ENCODE results near the gene ANKRD11.
"Not testable (repeated sequence)": the region's sequence is repeated elsewhere in the genome, so short reads cannot be mapped to it uniquely, and the experiment has no call there.

The ANKRD11 gene

DNA sequence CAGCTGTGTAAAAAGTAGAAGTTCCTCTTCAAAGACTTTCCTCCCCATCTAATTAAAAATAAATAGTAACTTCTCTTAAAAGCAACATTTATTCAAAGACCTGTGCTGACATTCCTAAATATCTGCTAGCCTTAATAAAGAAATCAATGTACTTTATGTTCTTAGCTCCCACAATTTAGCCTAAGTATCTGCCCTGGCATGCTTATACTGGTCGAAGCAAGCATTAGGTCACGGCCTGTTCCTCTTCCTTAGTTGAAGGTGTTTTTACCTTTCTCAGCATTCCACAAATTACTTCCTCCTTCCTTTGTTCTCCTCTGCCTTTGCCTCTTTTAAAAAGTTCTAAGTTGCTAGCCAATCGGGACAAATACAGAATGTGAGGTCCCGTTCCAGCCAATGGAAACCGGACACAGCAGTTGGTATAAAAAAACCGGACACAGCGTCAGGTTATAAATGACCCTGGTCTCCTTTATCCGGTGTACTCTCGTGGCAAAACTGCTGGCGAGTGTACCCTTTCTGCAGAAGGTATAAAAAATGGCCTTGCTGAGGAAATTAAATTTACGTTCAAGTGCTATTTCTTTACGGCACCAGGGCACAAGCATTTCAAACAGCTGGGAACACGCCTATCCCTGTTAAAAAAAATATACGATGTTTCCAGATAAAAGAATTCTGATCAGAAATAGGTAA is 127.7 kb downstream of the ANKRD11 start:
- DNase-seq: not testable (repeated sequence)

DNA sequence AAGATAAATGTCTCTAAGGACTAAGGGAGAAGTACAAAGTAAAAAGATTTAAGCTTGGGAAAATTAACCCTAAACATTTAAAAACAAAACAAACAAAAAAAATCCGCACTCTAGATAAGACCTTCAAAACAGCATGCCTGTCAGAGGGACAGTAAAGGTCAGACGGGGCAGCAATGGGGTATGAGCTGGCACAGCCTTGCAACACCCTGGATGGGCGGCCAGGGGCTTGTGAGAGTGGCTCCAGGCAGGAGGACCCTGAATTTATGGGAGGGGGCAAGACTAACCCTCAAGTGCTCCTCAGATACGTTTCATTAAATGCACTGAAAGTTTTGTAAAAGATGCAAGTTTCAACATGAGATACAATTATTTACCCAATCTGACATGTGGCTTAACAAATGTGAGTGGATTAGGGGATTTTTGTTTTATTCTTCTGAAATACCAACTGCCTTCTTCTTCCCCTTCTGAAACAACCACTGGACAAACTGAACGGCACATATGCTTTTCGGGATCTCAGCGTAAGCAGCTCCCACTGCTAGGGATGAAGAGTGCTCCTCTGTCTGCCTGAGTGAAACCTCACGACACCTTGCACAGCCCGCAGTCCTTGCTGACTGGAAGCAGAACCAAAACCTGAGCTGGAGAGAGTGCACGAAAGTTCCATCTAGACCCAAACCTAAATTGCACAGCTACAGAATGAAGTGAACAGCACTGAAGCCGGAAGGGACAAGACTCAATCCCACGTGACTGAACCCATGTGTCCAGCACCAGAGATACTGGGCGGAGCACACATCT is 128.4 kb downstream of the ANKRD11 start:
- DNase-seq: no peak

DNA sequence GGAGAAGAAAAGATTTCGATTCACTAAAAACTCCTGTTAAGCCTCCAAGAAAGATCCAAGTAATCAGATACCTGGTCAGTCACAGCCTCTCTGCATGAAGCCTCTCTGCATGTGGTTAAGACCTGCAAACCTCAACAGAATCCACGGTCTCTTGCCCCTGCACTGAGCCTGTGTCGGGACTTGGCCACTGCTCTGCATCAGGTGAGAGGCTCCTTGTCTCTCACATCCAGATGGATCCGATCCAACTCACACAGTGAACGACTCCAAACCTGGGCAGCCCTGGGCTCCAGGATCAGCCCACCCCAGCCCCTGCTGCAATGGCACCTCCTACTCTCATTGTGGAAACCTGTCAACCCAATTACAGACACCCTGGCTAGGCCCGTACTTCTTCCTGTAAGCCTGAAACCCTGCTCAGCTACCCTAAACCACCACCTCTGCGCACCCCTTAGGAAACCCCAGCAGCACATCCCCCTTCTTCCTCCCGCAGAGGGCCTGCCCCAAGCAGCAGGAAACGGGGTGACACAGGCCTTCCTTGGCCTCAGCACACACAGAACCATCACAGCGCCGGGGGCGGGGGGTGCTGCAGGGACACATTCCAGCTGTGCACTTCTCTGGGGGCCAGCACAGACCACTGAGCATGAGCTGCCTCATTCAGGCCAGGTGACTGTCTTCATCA is 129.5 kb downstream of the ANKRD11 start:
- DNase-seq: no peak

DNA sequence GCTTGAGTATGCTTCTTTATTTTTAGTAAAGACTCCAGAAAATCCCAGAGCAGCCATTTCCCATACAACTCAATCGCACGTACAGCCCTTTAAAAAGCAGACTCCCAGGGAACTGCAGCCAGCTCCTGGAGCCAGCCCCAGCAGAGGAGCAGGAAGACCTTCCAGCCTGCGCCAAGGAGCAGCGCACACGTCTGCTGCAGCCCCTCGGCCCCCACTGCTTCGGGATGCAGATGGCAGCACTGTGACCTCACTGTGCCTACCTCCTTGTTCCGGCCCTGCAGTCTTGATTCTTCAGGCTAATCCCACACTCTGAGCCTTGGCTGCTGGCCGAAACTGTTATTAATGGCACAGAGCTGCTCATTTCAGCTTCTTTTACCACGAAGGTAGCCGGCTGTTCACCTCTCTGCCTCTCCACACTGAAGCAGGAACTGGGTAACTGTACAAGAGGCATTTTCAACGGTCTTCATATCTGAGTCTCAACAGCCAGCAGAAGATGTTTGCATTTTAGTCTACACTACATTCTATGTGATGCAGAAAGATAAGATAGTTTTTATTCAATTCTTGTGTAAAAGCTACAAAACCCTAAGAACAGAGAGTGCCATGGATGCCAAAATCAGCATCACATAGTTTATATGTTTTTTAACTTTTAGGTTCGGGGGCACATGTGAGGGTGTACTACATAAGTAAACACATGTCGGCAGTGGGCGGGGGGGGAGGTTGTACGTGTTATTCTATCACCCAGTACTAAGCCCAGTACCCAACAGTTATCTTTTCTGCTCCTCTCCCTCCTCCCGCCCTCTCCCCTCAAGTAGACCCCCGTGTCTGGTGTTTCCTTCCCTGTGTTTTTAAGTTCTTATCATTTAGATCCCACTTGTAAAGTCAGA is 130.9 kb downstream of the ANKRD11 start:
- no peak for DNase-seq

DNA sequence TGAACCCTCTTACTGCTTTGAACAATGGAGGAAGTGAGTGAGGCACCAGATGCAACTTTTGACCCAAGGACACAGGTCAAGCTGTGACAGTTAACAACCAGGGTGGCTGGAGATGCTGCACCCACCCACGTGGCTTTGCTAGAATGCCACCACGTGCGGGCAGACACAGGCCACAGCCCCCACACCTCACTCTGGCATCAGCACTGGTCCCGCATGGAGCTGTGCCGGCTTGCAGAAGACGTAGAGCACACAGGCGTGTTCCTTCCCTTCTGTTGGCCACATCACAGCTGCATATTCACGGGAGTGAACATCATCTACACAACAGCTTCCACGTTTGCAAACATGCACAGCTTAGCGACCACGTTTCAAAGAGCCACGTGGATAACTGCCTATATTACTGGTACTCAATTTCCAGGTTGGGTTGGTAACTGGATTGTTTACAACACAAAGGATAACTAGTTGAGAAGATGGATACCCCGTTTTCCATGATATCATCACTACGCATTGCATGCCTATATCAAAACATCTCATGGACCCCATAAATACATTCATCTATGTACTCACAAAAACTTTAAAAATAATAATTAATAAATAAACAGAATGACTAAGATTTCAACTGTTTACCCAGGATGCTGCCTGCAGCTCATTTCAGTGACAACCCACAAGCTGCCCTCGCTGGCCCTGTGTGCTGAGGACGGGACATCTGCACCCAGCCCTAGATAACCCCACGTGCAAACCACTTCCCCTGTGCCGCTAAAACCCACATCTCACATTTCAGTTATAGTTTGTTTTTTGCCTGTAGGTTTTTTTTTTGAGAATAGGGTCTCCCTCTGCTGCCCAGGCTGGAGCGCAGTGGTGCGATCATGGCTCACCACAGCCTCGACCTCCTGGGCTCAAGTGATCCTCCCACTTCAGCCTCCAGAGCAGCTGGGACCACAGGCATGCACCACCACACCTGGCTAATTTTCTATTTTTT is 132.0 kb downstream of the ANKRD11 start:
- no peak for DNase-seq

DNA sequence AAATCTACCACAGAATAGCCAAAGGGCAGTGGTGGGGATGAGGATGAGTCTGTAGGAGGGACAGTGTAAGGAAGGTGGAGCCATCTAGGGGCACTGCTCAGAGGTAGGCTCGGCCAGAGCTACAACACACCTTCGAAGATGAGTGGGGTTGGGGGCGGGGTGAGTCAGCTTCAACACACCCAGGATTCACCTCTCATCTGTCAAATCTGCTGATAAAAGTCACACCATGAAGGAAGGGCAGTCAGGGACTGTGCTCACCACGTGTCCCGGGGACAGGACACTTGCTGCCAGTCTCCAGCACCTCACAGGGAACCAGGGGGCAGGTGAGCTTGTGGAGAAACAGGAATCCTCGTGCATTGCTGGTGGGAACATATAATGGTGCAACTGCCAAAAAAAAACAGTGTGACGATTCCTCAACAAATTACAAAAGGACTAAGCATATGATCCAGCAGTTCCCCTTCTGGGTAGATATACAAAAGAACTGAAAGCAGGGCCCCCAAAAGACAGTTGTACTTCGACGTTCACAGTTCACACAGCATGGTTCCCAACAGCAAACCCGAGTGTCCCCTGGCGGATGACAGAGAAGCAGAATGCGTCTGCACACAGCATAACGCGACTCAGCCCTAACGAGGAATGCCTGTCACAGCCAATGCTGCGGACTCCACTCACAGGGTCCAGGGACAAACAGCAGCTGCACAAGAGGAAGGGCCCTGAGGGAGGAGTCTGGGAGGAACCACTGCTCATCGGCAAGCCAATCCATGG is 133.1 kb downstream of the ANKRD11 start:
- no peak for DNase-seq

DNA sequence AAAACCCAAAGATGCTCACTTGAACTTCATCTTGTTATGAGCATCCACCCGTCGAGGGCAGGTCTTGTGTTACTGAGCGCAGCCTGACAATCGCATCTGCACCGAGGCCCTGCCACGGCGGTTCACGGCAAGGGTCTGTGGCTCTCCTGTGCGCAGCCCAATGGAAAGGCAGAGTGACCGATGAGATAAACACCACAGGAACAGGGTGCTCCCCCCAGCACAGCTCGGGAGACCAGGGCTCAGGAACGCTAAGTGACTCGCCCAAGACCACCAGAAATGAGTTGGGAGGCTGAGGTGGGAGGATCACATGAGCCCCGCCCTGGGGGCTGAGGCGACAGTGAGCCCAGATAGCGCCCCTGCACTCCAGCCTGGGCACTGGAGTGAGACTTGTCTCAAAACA is 134.7 kb downstream of the ANKRD11 start:
- DNase-seq: no peak

DNA sequence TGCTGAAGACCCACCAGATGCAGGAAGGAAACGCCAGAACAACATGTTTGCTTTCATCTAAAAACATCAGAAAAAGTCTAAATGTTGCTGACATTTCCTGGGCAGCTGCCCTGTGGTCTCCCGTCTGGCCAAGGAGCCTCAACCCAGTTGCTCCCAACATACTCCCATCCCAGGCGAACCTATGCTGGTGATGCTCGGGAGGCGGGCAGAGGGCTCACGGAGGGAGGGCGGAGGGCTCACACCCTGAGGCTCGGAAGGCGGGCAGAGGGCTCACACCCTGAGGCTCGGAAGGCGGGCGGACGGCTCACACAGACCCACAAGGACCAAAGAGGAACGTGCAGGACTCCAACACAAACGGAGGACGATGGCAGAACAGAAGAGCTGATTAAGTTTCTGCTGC is 135.4 kb downstream of the ANKRD11 start:
- DNase-seq: no peak

DNA sequence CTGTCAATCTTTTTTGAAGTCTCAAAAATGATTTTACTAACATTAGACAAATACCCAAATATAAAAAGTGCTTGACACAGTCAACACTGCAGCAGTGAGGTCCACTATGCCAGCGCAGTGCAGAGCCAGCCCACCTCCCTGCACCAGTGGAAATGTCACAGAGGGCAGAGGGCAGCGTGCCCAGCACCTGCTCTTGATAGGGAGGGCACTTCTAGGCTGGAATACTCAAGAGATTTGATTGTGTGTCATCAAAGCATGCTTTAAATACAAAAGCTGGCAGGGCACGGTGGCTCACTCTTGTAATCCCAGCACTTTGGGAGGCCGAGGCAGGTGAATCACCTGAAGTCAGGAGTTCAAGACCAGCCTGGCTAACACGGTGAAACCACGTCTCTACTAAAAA is 136.0 kb downstream of the ANKRD11 start:
- DNase-seq: no peak

DNA sequence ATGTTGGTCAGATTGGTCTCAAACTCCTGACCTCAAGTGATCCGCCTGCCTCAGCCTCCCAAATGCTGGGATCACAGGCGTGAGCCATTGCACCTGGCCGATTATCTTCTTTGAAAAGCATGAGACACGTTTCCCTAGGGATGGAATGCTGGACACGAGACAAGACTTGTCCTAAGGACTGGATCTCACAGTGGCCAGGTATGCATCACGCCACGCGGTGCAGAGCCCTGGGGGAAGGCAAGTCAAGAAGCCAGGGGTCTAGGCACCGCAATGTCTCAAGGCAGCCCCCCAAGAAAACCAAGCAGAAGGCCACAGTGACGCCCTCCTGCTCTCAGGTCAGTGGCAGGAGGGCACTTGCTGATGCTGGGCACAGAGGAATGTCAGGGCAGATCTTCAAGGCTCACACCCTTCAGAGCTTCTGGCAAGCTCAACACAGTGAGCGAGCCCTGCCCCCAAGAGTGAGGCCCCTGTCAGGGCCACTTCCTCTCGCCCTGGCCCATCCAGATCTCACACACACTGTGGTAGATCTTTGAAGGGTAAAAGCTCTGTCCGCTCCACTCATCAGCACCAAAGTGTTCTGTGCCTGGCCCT is 138.2 kb downstream of the ANKRD11 start:
- DNase-seq: no peak

DNA sequence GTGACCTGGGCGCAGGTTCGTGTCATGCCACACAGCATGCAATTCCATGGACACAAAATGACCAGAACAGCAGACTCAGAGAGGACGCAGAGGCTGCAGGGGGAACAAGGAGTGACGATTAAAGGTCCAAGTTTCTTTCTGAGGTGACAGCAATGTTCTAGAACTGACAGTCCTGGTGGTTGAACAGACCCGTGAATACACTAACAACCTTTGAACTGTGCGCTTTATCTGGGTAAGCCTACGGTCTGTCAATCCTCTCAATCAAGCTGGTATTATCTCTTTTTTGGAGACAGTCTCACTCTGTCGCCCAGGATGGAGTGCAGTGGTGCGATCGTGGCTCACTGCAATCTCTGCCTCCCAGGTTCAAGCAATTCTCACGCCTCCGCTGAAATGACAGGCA is 138.7 kb downstream of the ANKRD11 start:
- no peak for DNase-seq

DNA sequence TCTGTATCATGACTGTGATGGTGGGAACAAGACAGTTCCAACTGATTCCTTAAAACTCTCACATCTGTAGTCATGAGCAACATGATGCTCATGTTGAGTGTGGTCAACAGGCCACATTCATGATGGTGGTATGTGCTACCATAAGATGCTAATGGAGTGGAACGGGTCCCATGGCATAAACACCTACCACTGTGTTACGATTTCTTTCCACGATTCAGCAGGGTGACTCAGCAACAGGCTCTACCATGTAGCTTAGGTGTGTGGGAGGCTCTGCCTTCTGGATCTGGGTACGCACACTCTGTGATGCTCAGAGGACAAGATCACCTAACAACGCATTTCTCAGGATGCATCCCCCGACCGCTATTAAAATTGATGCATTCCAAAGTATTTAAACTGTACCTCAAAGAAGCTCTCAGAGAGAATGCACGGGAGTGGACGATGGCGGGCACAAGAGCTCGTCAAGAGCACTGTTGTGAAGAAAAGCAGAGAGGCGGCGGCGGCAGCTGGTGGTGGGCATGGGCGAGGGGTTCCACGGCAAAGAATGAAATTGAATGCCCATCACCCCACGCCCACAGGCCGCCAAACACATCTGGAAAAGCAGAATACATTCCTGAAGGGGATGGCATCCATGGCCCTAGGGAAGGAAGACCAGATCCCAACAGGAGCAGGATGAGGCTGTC is 139.5 kb downstream of the ANKRD11 start:
- no peak for DNase-seq

DNA sequence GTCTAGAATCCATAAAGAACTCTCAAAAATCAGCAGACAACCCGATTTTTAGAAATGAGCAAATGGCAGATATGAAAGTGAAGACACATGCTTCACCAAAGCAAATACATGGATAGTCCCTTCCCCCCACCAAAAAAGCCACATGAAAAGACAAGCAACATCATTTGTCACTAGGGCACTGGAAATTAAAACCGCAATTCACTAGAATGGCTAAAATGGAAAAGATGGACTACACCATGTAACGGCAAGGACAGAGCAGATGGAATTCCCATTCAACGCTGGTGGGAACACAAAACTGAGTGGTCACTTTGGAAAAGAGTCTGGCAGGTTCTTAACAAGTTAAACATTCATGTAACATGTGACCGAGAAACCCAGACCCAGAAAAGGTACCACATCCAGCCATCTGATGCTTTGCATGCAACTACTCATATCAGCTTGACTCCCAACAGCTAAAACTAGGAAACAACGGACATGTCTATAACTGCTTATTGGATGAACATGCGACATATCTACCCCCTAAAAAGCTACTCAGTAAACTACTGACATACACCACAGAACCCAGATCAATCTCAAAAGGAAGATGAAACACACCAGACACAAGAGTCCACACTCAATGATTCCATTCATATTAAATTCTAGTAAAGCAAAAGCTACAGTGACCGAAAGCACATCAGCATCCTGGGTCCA is 140.3 kb downstream of the ANKRD11 start:
- no peak for DNase-seq

DNA sequence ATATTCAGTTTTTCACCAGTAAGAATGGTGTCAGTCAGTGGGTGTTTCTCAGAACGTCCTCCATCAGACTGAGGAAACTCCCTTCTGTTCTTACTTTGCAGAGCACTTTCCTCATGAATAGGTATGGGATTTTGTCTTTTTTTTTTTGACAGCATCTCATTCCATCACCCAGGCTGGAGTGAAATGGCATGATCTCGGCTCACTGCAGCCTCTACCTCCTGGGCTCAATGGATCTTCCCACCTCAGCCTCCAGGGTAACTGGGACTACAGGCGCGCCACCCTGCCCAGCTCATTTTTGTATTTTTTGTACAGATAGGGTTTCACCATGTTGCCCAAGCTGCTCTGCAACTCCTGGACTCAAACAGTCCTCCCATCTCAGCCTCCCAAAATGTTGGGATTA is 142.6 kb downstream of the ANKRD11 start:
- no peak for DNase-seq

DNA sequence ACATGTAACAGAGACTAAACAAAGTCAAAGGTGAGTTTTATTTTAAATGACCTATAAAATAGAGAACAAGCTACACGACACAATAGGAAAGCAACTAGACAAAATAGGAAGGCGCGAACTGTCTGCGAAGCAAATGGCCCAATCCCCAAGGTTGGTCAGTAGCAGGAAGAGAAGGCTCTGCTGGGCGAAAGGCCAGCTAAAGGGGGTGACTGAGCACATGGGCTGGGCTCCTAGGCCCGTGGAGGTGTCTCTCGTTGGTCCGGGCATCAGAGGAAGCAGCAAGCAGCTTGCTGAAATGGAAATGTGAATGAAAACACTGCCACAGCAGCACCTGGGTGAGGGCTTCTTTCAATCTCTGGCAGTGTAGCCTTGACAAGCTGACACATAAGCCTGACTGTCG is 143.5 kb downstream of the ANKRD11 start:
- DNase-seq: no peak

DNA sequence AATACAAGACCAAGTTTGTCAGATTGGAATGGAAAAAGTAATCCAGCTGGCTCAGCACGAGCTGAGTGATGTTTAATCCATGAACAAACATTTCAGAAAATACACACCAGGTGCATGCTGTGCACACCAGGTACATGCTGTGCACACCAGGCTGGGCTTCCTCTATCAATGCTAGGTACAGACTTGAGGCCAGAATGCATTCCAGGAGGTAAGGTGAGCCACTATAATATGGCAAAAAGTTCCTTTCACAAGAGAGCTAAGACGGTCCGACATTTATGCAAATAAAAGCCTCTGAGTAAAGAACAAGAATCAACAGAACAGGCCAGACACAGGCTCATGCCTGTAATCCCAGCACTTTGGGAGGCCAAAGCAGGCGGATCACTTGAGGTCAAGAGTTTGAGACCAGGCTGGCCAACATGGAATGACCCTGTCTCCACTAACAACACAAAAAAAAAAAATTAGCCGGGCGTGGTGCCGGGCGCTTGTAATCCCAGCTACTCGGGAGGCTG is 144.7 kb downstream of the ANKRD11 start:
- DNase-seq: no peak

DNA sequence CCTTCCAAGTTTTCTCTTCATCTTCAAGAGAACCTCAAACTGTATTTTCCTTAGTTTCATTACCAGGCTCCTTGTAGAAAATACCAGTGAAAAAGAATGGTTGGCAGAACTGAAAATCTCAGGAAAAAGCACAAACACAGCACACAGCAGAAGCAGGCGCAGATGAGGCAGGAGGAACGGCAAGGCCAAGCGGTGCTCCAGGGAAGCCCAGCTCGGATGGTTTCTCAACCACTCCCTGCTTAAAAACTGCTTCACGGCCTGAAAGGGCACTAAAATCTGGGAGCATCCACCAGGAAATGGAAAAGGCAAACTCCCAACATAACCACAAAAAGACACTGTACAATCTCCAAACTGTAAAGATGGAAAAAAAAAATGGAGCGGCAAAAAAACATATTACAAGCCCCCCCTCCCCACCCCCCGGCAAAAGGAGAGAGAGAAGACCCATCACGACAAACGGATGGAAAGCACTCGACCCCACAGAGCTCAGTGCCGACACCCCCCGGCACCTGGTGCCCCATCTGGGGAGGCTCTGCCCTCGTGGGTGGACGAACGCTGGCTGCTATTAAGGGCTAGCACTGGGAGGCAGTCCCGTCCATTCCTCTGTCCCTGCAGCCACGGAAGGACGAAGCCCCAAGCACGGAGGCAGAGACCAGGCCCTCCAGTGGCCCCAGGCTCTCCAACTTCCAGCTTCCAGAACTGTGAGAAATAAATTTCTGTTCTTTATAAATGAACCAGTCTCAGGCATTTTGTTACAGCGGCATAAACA is 145.3 kb downstream of the ANKRD11 start:
- no peak for DNase-seq

DNA sequence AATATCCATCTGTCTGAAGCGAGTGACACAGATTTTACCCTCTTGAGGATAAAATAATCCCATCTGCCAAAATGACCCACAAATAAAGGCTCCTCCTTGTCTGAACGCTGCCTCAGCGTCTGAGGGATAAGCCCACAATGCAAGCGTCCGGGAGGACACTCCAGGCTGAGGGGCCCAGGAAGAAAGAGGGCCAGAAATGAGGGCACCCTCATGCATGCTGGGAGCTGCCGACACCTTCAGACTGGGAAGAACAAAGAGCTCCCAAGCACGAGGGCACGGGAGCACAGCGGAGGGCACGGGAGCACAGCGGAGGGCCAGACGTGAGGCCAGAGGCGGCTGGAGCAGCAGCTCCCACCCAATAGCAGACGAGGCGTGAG is 145.9 kb downstream of the ANKRD11 start:
- no peak for DNase-seq

Data from NCI-H774 (cell line).